H1 (cell line): ENCODE data around the gene SLC25A17. TPM values are rescaled to one million over a fixed set of nuclear protein-coding genes. Genes with fewer than 3 reads are reported as not detected.
A peak's percentile ranks its signal among the peaks of the same experiment; 100 is the strongest.

Experiments
- CTCF ChIA-PET: fragments of 300-600 bp; sonication (Branson Sonifier 250); formaldehyde crosslinking; loops from one replicate; lab custom pipeline; 2021; ENCODE audit not compliant: partially characterized antibody; lab: Charles Lee
- POLR2A ChIA-PET: fragments of 300-600 bp; sonication (Branson Sonifier 250); formaldehyde crosslinking; loops from one replicate; lab custom pipeline; 2021; ENCODE audit warnings: inconsistent platforms; ENCODE audit not compliant: partially characterized antibody; lab: Charles Lee
- DNase-seq, 2 experiments: peaks; one replicate each; pipeline versions ENCODE4 v3.0.0 to v3.0.0-alpha.2; 2010 to 2022; ENCODE audit warnings: low spot score in 2 of 2, low read depth in 1 of 2, mixed read lengths in 1 of 2
- FAIRE-seq: peaks from 2 replicates; lab custom pipeline; 2011; peaks lifted over from hg19 to GRCh38; lab: Jason Lieb, UNC
- H2AFZ ChIP-seq: 2 replicates; pipeline ENCODE4 v1.8.1; 2012; ENCODE audit warnings: low read length, inconsistent platforms
- H2AK5ac ChIP-seq: 2 replicates; pipeline ENCODE4 v1.6.1; 2013; ENCODE audit warnings: low read depth, low read length
- H2BK120ac ChIP-seq: replicated peaks from 2 replicates; pipeline ENCODE3; 2013; ENCODE audit warnings: low read depth, low read length, inconsistent platforms
- H2BK12ac ChIP-seq: 2 replicates; pipeline ENCODE4 v1.6.1; 2013; ENCODE audit warnings: low read depth, low read length
- H2BK15ac ChIP-seq: 2 replicates; pipeline ENCODE4 v1.6.1; 2013; ENCODE audit warnings: low read length
- H2BK20ac ChIP-seq: 2 replicates; pipeline ENCODE4 v1.6.1; 2013; ENCODE audit warnings: low read length
- H2BK5ac ChIP-seq: 2 replicates; pipeline ENCODE4 v1.6.1; 2013; ENCODE audit warnings: low read depth, low read length
- H3K14ac ChIP-seq: 2 replicates; pipeline ENCODE4 v1.6.1; 2013; ENCODE audit warnings: inconsistent platforms; ENCODE audit not compliant: insufficient read length
- H3K18ac ChIP-seq: 2 replicates; pipeline ENCODE4 v1.6.1; 2013; ENCODE audit warnings: low read length; ENCODE audit errors: extremely low read depth
- H3K23ac ChIP-seq: 2 replicates; pipeline ENCODE4 v1.6.1; 2013; ENCODE audit warnings: inconsistent platforms; ENCODE audit not compliant: insufficient read length
- H3K23me2 ChIP-seq: 2 replicates; pipeline ENCODE4 v1.6.1; 2013; ENCODE audit warnings: low read depth, low read length
- H3K27ac ChIP-seq: 2 replicates; pipeline ENCODE4 v1.6.1; 2011; ENCODE audit warnings: low read depth, low read length, inconsistent platforms
- H3K27me3 ChIP-seq, 4 experiments: replicated peaks in 1 of 4; 1 replicate in 1 of 4; 2 replicates in 3 of 4; pipeline versions ENCODE4 v1.6.1 to v1.8.1; 2011 to 2013; ENCODE audit warnings: low read length in 3 of 4, mild to moderate bottlenecking in 3 of 4, inconsistent platforms in 2 of 4, mixed read lengths in 2 of 4, moderate library complexity in 1 of 4; ENCODE audit not compliant: control insufficient read depth in 3 of 4, insufficient read depth in 3 of 4; ENCODE audit errors: extremely low read depth in 1 of 4
- H3K36me3 ChIP-seq, 4 experiments: 2 replicates each; pipeline versions ENCODE4 v1.6.1 to v1.8.1; 2011 to 2013; ENCODE audit warnings: mild to moderate bottlenecking in 4 of 4, low read length in 3 of 4, moderate library complexity in 2 of 4, control low read depth in 1 of 4, inconsistent platforms in 1 of 4; ENCODE audit not compliant: insufficient read depth in 4 of 4, control insufficient read depth in 2 of 4
- H3K4ac ChIP-seq: replicated peaks from 2 replicates; pipeline ENCODE3; 2013; ENCODE audit warnings: low read length, low read depth, mixed read lengths, inconsistent platforms; ENCODE audit not compliant: insufficient read length
- H3K4me1 ChIP-seq, 4 experiments: replicated peaks in 1 of 4; 1 replicate in 1 of 4; 2 replicates in 3 of 4; pipeline versions ENCODE4 v1.6.1 to v1.8.1; 2011 to 2013; ENCODE audit warnings: low read length in 3 of 4, inconsistent platforms in 2 of 4, mixed read lengths in 1 of 4; ENCODE audit not compliant: insufficient read depth in 4 of 4, control insufficient read depth in 3 of 4
- H3K4me2 ChIP-seq, 2 experiments: 2 replicates each; pipeline versions ENCODE4 v1.6.1 to v1.8.1; 2011 to 2013; ENCODE audit warnings: low read depth in 2 of 2, low read length in 2 of 2, control low read depth in 1 of 2, inconsistent platforms in 1 of 2, mild to moderate bottlenecking in 1 of 2; ENCODE audit not compliant: insufficient read depth in 1 of 2
- H3K4me3 ChIP-seq, 4 experiments: fragments of 200-600, 300-600 bp in 1 of 4; sonication (generic), shearing (Covaris generic), sonication (Bioruptor Twin) in 1 of 4; 2 replicates each; pipeline versions ENCODE4 v1.5.1 to v1.8.1; 2011 to 2016; ENCODE audit warnings: low read length in 4 of 4, low read depth in 3 of 4, control low read depth in 2 of 4, inconsistent platforms in 2 of 4, mild to moderate bottlenecking in 2 of 4, mixed read lengths in 1 of 4, moderate library complexity in 1 of 4; ENCODE audit not compliant: insufficient read depth in 2 of 4; ENCODE audit errors: extremely low read depth in 1 of 4
- H3K56ac ChIP-seq: replicated peaks from 2 replicates; pipeline ENCODE3; 2013; ENCODE audit warnings: low read depth, mild to moderate bottlenecking, mixed read lengths, low read length, inconsistent platforms; ENCODE audit not compliant: insufficient read length
- H3K79me1 ChIP-seq: 2 replicates; pipeline ENCODE4 v1.6.1; 2013; ENCODE audit warnings: low read depth, low read length, control low read depth
- H3K79me2 ChIP-seq, 2 experiments: 2 replicates each; pipeline versions ENCODE4 v1.6.1 to v1.8.1; 2012 to 2013; ENCODE audit warnings: low read length in 2 of 2, mild to moderate bottlenecking in 2 of 2, inconsistent platforms in 1 of 2; ENCODE audit not compliant: insufficient read depth in 2 of 2, control insufficient read depth in 1 of 2
- H3K9ac ChIP-seq, 4 experiments: replicated peaks in 1 of 4; 1 replicate in 1 of 4; 2 replicates in 3 of 4; pipeline versions ENCODE4 v1.6.1 to v1.8.1; 2011 to 2013; ENCODE audit warnings: low read depth in 3 of 4, low read length in 3 of 4, control low read depth in 2 of 4, mild to moderate bottlenecking in 2 of 4, moderate library complexity in 2 of 4, inconsistent platforms in 1 of 4; ENCODE audit errors: extremely low read depth in 1 of 4
- H3K9me3 ChIP-seq, 2 experiments: 2 replicates each; pipeline versions ENCODE4 v1.6.1 to v1.8.1; 2012 to 2013; ENCODE audit warnings: mild to moderate bottlenecking in 2 of 2, moderate library complexity in 2 of 2, control low read depth in 1 of 2, inconsistent platforms in 1 of 2, low read depth in 1 of 2, low read length in 1 of 2, mixed read lengths in 1 of 2; ENCODE audit not compliant: insufficient read depth in 2 of 2
- H4K20me1 ChIP-seq, 2 experiments: replicated peaks in 1 of 2; 2 replicates each; pipeline versions ENCODE3 to v1.8.1; 2011 to 2013; ENCODE audit warnings: inconsistent platforms in 2 of 2, low read length in 2 of 2, mild to moderate bottlenecking in 1 of 2; ENCODE audit not compliant: insufficient read depth in 2 of 2, control insufficient read depth in 1 of 2
- H4K5ac ChIP-seq: 2 replicates; pipeline ENCODE4 v1.6.1; 2013; ENCODE audit warnings: low read length, low read depth, mixed read lengths, inconsistent platforms; ENCODE audit not compliant: insufficient read length
- H4K8ac ChIP-seq: 2 replicates; pipeline ENCODE4 v1.8.0; 2013; ENCODE audit warnings: mild to moderate bottlenecking, moderate library complexity, low read length, inconsistent platforms; ENCODE audit not compliant: insufficient read depth; ENCODE audit errors: extremely low read depth
- H4K91ac ChIP-seq: replicated peaks from 2 replicates; pipeline ENCODE3; 2013; ENCODE audit warnings: low read length, mixed read lengths, inconsistent platforms; ENCODE audit not compliant: insufficient read length
- BACH1 ChIP-seq: IDR thresholded peaks from 2 replicates; pipeline ENCODE4 v1.6.1; 2012; ENCODE audit warnings: low read length, improper control_type of control experiment
- CBX8 ChIP-seq: fragments of 300-800, 300-1000 bp; sonication (generic); IDR thresholded peaks from 2 replicates; pipeline ENCODE4 v1.7.1; 2016; ENCODE audit warnings: low read depth, low read length, borderline replicate concordance
- CEBPB ChIP-seq: IDR thresholded peaks from 2 replicates; pipeline ENCODE4 v1.6.1; 2012; ENCODE audit warnings: low read depth, low read length
- KDM1A ChIP-seq: fragments of 200-600, 300-600 bp; sonication (generic); IDR thresholded peaks from 2 replicates; pipeline ENCODE4 v1.7.1; 2016; ENCODE audit warnings: mild to moderate bottlenecking, low read length, borderline replicate concordance
- MAFK ChIP-seq: IDR thresholded peaks from 2 replicates; pipeline ENCODE4 v1.6.1; 2012; ENCODE audit warnings: low read depth, mild to moderate bottlenecking, improper control_type of control experiment, low read length
- NANOG ChIP-seq: IDR thresholded peaks from 2 replicates; pipeline ENCODE4 v1.6.1; 2011; ENCODE audit warnings: low read length, low read depth, mild to moderate bottlenecking, inconsistent platforms; ENCODE audit not compliant: insufficient read depth, poor library complexity, severe bottlenecking
- SIRT6 ChIP-seq: IDR thresholded peaks from one replicate; pipeline ENCODE4 v1.7.1; 2012; ENCODE audit warnings: low read length, inconsistent platforms
- TEAD4 ChIP-seq: IDR thresholded peaks from 2 replicates; pipeline ENCODE4 v1.6.1; 2012; ENCODE audit warnings: low read depth, low read length, inconsistent platforms, mixed read lengths
- WGBS, 2 experiments: shearing (Covaris generic) in 1 of 2; methylation state at CpG; one replicate each; pipeline versions ENCODE4 v1.1.6 to v1.1.7; 2013 to 2015; ENCODE audit warnings: low lambda C conversion rate in 2 of 2, mixed read lengths in 2 of 2, inconsistent platforms in 1 of 2, low coverage in 1 of 2, missing lambda C conversion rate in 1 of 2; ENCODE audit not compliant: insufficient replicate concordance in 2 of 2, insufficient coverage in 1 of 2, insufficient read length in 1 of 2; ENCODE audit errors: extremely low coverage in 1 of 2, missing lambda C conversion rate in 1 of 2; 5-methylcytosine and 5-hydroxymethylcytosine counted together
- polyA plus RNA-seq, 7 experiments: library from polyadenylated mRNA; depleted of rRNA in 3 of 7; stranded (reverse) in 5 of 7; unstranded in 2 of 7; fragments of >200 nt in 5 of 7; fragments of 200-250 nt in 2 of 7; gene quantifications; 1 replicate in 5 of 7; 2 replicates in 1 of 7; 4 replicates in 1 of 7; pipeline versions ENCODE4 v1.2.1 to v1.2.3, GENCODE V29; 2011 to 2013; ENCODE audit warnings: missing spikeins in 2 of 7, mixed read lengths in 2 of 7
- total RNA-seq: library from RNA; stranded (reverse); fragmentation: NEBNext Ultra II Directional; extraction: Animal tissue kit (Norgen Biotek cat#: 25700); gene quantifications from 2 replicates; pipeline ENCODE4 v1.2.1, GENCODE V29; 2021
- TF ChIP-seq, protein P1 (sequence below), 3 experiments: IDR thresholded peaks; 1 replicate in 2 of 3; 2 replicates in 1 of 3; pipeline versions ENCODE4 v1.5.1 to v1.6.1; 2011; ENCODE audit warnings: low read length in 3 of 3, mild to moderate bottlenecking in 3 of 3, inconsistent platforms in 2 of 3, low read depth in 1 of 3, moderate library complexity in 1 of 3; ENCODE audit not compliant: insufficient read depth in 1 of 3; ENCODE audit errors: control extremely low read depth in 1 of 3
- TF ChIP-seq, protein P2 (sequence below): IDR thresholded peaks from 2 replicates; pipeline ENCODE4 v1.6.1; 2011; ENCODE audit warnings: low read length, improper control_type of control experiment

SLC25A17 gene
- total and polyA plus RNA-seq, 2 of the 8 experiments (the other 6 are each of a cell fraction or from before 2014, with no cell fraction given): 17.9 to 40.4 TPM

DNA sequence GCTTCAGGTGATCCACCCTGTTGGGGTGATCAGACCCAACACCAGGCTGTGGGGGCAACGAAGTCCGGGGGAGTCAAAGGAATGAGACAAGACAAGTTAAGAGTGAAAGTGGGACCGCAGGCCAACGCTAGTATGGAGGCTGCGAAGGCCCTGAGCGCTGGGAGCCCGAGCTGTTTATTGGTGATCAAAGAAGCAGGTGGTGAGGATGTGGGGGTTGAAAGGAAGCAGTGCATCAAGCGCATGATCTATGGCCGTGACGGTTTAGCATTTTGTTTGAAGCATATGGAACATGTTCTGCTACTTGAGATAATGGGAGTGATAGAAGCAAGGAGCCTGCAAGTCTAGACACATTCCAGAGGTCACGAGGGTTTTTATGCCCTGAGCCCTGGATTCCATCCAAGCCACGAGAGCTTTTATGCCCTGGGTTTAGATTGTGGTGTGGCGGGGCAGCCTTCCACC lies 90.4 kb downstream of the SLC25A17 start:
- ChIA-PET POLR2A (interaction anchor here (0.7 to 1.0 kb wide), 2 partner anchors 13 to 19 kb away, joined by 3 to 4 read pairs; no protein-coding TSS in a partner anchor), CTCF (interaction anchor here (1.1 to 1.7 kb wide), 5 partner anchors 11 to 204 kb away, joined by 3 to 6 read pairs (median 4); no protein-coding TSS in a partner anchor)
- FAIRE-seq (no peak), DNase-seq (no peak)
- H3K79me2 ChIP-seq: no peaks in the 10 kb centered on the region
- H3K4me1 ChIP-seq: peaks cover 0 to 12% (median 8%) of the 10 kb centered on the region in 4 experiments; a peak in 4 of 7 replicates
- no peak overlapping the region for H3K14ac ChIP-seq
- no peak overlapping the region for H3K56ac ChIP-seq
- H2BK120ac ChIP-seq: no peak overlapping the region
- H4K5ac ChIP-seq: no peak overlapping the region
- no peaks in the 10 kb centered on the region; the same call in 1 of the 2 replicates for H3K79me1 ChIP-seq
- H3K23ac ChIP-seq: no peak overlapping the region
- H4K8ac ChIP-seq: no peak overlapping the region; the same call in 1 of the 2 replicates
- no peak overlapping the region for H2AK5ac ChIP-seq
- no peak overlapping the region for H3K4me2 ChIP-seq
- H2BK5ac ChIP-seq: peak overlapping the region; percentile 48; the same call in 1 of the 2 replicates
- H3K9ac ChIP-seq: no peak overlapping the region
- no peak overlapping the region; the same call in 1 of the 2 replicates for H2BK20ac ChIP-seq
- peak overlapping the region; percentile 38; the same call in 1 of the 2 replicates for H3K18ac ChIP-seq
- H3K36me3 ChIP-seq: no peaks in the 10 kb centered on the region
- no peaks in the 10 kb centered on the region for H3K27me3 ChIP-seq
- no peaks in the 10 kb centered on the region for H4K20me1 ChIP-seq
- peak overlapping the region; percentile 82 for H2BK12ac ChIP-seq
- no peaks in the 10 kb centered on the region for H3K9me3 ChIP-seq
- H4K91ac ChIP-seq: peak overlapping the region; percentile 19
- H2BK15ac ChIP-seq: peak overlapping the region; percentile 81; the same call in 1 of the 2 replicates
- no peaks in the 10 kb centered on the region for H3K23me2 ChIP-seq
- 90% methylated on average over 13 of the region's 13 CpGs; no CpG with 5 or more reads in 1 of the 2 experiments for WGBS, 2 experiments
- H2AFZ ChIP-seq: no peak overlapping the region
- H3K27ac ChIP-seq: no peak overlapping the region
- H3K4ac ChIP-seq: no peak overlapping the region
- H3K4me3 ChIP-seq: no peak overlapping the region
- TF ChIP-seq TEAD4: no peak
- TF ChIP-seq, protein P1, sequence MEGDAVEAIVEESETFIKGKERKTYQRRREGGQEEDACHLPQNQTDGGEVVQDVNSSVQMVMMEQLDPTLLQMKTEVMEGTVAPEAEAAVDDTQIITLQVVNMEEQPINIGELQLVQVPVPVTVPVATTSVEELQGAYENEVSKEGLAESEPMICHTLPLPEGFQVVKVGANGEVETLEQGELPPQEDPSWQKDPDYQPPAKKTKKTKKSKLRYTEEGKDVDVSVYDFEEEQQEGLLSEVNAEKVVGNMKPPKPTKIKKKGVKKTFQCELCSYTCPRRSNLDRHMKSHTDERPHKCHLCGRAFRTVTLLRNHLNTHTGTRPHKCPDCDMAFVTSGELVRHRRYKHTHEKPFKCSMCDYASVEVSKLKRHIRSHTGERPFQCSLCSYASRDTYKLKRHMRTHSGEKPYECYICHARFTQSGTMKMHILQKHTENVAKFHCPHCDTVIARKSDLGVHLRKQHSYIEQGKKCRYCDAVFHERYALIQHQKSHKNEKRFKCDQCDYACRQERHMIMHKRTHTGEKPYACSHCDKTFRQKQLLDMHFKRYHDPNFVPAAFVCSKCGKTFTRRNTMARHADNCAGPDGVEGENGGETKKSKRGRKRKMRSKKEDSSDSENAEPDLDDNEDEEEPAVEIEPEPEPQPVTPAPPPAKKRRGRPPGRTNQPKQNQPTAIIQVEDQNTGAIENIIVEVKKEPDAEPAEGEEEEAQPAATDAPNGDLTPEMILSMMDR (IDR thresholded peaks at IDR 0.05; ENCODE audit: control extremely low read depth in 1 of 3, insufficient read depth in 1 of 3, low read depth in 1 of 3, low read length in 3 of 3): no peak
- no peak for TF ChIP-seq KDM1A
- TF ChIP-seq MAFK: no peak
- TF ChIP-seq CBX8: no peak
- no peak for TF ChIP-seq CEBPB
- no peak for TF ChIP-seq BACH1
- no peak for TF ChIP-seq NANOG
- TF ChIP-seq, protein P2, sequence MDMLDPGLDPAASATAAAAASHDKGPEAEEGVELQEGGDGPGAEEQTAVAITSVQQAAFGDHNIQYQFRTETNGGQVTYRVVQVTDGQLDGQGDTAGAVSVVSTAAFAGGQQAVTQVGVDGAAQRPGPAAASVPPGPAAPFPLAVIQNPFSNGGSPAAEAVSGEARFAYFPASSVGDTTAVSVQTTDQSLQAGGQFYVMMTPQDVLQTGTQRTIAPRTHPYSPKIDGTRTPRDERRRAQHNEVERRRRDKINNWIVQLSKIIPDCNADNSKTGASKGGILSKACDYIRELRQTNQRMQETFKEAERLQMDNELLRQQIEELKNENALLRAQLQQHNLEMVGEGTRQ: no peak
- no peak for TF ChIP-seq SIRT6
